Measurements from ENCODE around the gene SYPL2. TPM values are rescaled to one million over a fixed set of nuclear protein-coding genes. Genes with fewer than 3 reads are reported as not detected.

The SYPL2 gene
- total RNA-seq, 1 experiment from 2014 or later = 2.5 TPM

DNA sequence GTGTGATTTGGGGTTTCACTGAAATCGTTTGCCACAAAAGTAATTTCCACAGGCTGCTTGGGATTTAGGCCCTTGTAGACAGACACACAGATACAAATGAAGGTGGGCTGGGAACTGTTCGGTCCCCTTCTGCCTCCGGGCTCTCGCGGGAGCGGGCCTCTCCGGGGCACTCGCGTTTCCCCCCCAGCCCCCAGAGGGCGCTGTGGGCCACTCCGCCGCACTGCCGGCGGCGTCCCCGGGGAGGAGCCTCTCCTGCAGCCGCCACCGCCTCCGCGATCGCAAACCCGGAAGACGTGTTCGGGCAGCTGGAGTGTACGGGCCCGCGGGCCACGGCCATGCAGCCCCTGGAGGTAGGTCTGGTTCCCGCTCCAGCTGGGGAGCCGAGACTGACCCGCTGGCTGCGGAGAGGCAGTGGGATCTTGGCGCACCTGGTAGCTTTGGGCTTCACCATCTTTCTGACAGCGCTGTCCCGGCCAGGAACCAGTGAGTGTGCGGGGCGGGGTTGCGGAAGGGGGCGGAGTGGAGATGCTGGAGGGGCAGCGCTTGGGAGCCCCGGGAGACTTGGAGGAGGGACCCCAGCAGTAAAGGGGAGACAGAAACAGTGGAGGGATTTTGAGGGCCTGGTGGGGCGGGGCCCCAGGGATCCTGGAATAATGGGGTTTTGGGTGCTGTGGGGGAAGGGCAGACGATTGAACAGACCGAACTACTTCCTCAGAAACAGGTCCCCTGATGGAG, 27.6 kb downstream of the SYPL2 start, which contains the start of gene CYB561D1:
CYB561D1 (plus strand) TSS at position 290 of the 735 bp plus-strand sequence; CDS start at position 336, 46 bp downstream.
- H3K4ac ChIP-seq (ENCODE audit: low read depth, low read length) = no peak within 1 kb of the TSS
- WGBS (ENCODE audit: extremely low coverage, insufficient read length, low lambda C conversion rate) = no CpG with 5 or more reads among the region's 44 CpGs
- Mint-ChIP-seq H3K4me1 (peaks cover 14 to 16% of the 10 kb centered on the region in 2 experiments), H3K4me3 (peak within 1 kb of the TSS; percentile 91 to 93), H3K36me3 (ENCODE audit: insufficient read depth in 1 of 3, low read depth in 3 of 3) (peaks cover 0 to 32% (median 0%) of the 10 kb centered on the region in 3 experiments; a peak in 3 of 7 replicates), H3K27me3 (ENCODE audit: low read depth) (no peaks in the 10 kb centered on the region), H3K9me3 (no peaks in the 10 kb centered on the region), H3K27ac (peak within 1 kb of the TSS; percentile 36 to 89 (median 66); a peak in 3 of 7 replicates)
- no peaks in the 10 kb centered on the region for H3K79me1 ChIP-seq (ENCODE audit: insufficient read depth, low read depth, low read length, poor library complexity, severe bottlenecking)
- no peak within 1 kb of the TSS for H2BK20ac ChIP-seq (ENCODE audit: low read depth, low read length, poor library complexity, severe bottlenecking)
- no peak within 1 kb of the TSS for H3T11ph ChIP-seq (ENCODE audit: low read length)
- H3K23ac ChIP-seq (ENCODE audit: insufficient read length, low read depth, low read length) = no peak within 1 kb of the TSS
- TF ChIP-seq, protein P1, sequence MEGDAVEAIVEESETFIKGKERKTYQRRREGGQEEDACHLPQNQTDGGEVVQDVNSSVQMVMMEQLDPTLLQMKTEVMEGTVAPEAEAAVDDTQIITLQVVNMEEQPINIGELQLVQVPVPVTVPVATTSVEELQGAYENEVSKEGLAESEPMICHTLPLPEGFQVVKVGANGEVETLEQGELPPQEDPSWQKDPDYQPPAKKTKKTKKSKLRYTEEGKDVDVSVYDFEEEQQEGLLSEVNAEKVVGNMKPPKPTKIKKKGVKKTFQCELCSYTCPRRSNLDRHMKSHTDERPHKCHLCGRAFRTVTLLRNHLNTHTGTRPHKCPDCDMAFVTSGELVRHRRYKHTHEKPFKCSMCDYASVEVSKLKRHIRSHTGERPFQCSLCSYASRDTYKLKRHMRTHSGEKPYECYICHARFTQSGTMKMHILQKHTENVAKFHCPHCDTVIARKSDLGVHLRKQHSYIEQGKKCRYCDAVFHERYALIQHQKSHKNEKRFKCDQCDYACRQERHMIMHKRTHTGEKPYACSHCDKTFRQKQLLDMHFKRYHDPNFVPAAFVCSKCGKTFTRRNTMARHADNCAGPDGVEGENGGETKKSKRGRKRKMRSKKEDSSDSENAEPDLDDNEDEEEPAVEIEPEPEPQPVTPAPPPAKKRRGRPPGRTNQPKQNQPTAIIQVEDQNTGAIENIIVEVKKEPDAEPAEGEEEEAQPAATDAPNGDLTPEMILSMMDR (conservative IDR thresholded peaks at IDR 0.05) = peak; percentile 98
- H4K91ac ChIP-seq (ENCODE audit: insufficient read length, low read depth, low read length) = no peak within 1 kb of the TSS
- H4K8ac ChIP-seq (replicated peaks; ENCODE audit: insufficient read length, low read depth, low read length) = no peak within 1 kb of the TSS
- no peak within 1 kb of the TSS for H2BK12ac ChIP-seq (ENCODE audit: insufficient read length, low read depth, low read length)
- H2AFZ ChIP-seq (ENCODE audit: low read length) = no peak within 1 kb of the TSS
- no peak within 1 kb of the TSS for H2BK15ac ChIP-seq (ENCODE audit: low read depth, low read length)
- no peak within 1 kb of the TSS for H3K27ac ChIP-seq (ENCODE audit: insufficient read length, low read depth, low read length)
- H2BK120ac ChIP-seq (ENCODE audit: low read depth, low read length, poor library complexity, severe bottlenecking) = no peak within 1 kb of the TSS
- no peaks in the 10 kb centered on the region for H3K9me3 ChIP-seq (ENCODE audit: control insufficient read depth, low read depth, low read length)
- peaks cover 2% of the 10 kb centered on the region; the same call in 1 of the 2 replicates for H3K4me1 ChIP-seq (ENCODE audit: insufficient read depth, low read length)
- peak; percentile 89 for DNase-seq
- H3K56ac ChIP-seq (ENCODE audit: insufficient read length, low read depth, low read length) = no peak within 1 kb of the TSS
- peak within 1 kb of the TSS; percentile 40 for H3K9ac ChIP-seq (ENCODE audit: extremely low read depth, insufficient read length, low read length)
- H3K23me2 ChIP-seq (ENCODE audit: insufficient read length, low read depth, low read length, poor library complexity, severe bottlenecking) = no peaks in the 10 kb centered on the region
- no peaks in the 10 kb centered on the region for H3K27me3 ChIP-seq (ENCODE audit: insufficient read depth, low read length)
- H2BK5ac ChIP-seq (ENCODE audit: insufficient read length, low read length) = no peak within 1 kb of the TSS
- no peak within 1 kb of the TSS for H4K5ac ChIP-seq (ENCODE audit: insufficient read length, low read depth, low read length)
- H2AK5ac ChIP-seq (ENCODE audit: insufficient read length, low read length) = no peak within 1 kb of the TSS
- H4K20me1 ChIP-seq (ENCODE audit: control insufficient read depth, insufficient read depth, insufficient read length) = no peaks in the 10 kb centered on the region
- no peaks in the 10 kb centered on the region for H3K79me2 ChIP-seq (ENCODE audit: insufficient read depth, low read length)
- no peak within 1 kb of the TSS for H3K14ac ChIP-seq (ENCODE audit: insufficient read depth, low read length)
- peak within 1 kb of the TSS; percentile 15 for H3K4me2 ChIP-seq (ENCODE audit: insufficient read depth, insufficient read length, low read length)
- no peak within 1 kb of the TSS for H3K18ac ChIP-seq (ENCODE audit: insufficient read length, low read depth, low read length)
